Measurements from ENCODE around the gene PCDHB4. TPM values are rescaled to one million over a fixed set of nuclear protein-coding genes. Genes with fewer than 3 reads are reported as not detected.

Gene PCDHB4
- total RNA-seq = 0.14 TPM in 1 of 2 replicates, not detected in the other

GRCh38 chr5:141121563-141121962 is at the start of gene PCDHB4:
Gene PCDHB4, plus strand, starts transcription at chr5:141121818. Its CDS starts 181 bp downstream, at chr5:141121999.

DNA sequence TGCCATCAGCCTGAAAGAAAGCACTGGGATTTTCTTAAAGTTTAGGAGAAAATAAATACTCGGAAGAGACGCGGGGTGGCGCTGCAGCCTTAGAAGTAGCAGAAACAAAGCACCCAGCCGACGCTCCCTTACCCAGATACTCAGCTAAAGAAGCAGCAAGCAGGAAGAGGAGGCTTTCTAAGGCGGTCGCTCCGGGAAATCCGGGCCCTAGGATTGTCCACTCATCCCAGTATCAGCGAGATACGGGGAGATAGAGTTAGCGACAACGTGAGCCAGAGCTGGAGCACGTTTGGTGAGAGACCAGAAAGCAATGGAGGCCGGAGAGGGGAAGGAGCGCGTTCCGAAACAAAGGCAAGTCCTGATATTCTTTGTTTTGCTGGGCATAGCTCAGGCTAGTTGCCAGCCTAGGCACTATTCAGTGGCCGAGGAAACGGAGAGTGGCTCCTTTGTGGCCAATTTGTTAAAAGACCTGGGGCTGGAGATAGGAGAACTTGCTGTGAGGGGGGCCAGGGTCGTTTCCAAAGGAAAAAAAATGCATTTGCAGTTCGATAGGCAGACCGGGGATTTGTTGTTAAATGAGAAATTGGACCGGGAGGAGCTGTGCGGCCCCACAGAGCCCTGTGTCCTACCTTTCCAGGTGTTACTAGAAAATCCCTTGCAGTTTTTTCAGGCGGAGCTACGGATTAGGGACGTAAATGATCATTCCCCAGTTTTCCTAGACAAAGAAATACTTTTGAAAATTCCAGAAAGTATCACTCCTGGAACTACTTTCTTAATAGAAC is 26.9 kb upstream of the PCDHB4 start, which contains the start of gene PCDHB2:
Gene PCDHB2, plus strand, starts transcription at position 135 of the 782 bp plus-strand sequence. Its CDS starts 176 bp downstream, at position 311.

DNA sequence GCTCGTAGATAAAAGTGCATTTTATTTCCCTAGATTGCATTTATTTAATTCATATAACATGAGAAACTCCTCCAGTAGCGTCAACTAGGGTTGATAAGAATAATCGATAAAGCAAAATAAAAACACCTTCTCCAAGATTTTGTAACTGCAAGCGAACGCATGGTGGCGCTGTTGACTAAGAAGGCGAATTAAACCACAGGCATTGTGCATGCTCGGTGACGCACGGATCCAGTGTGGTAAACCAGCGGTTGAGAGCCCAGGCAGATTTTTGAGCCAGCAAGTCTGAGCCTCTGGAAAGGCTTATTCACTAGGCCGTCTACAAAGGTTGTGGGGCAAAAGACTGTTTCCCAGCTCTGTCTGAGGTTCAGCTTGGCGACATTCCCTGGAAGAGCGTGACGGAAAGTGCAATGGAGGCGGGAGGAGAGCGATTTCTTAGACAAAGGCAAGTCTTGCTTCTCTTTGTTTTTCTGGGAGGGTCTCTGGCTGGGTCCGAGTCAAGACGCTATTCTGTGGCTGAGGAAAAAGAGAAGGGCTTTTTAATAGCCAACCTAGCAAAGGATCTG is 21.3 kb upstream of the PCDHB4 start, which contains the start of gene PCDHB3:
Gene PCDHB3, plus strand, starts transcription at position 231 of the 563 bp plus-strand sequence. Its CDS starts 177 bp downstream, at position 408.

GRCh38 chr5:141135030-141135717 is 13.6 kb downstream of the PCDHB4 start, which contains the start of gene PCDHB5:
Gene PCDHB5, plus strand, starts transcription at chr5:141135206. Its CDS starts 229 bp downstream, at chr5:141135435.

GRCh38 chr5:141149812-141150211 is 28.2 kb downstream of the PCDHB4 start, which contains the start of gene PCDHB6:
Gene PCDHB6, plus strand, starts transcription at chr5:141150057. Its CDS starts 201 bp downstream, at chr5:141150258.

GRCh38 chr5:141172381-141173204 is 51.0 kb downstream of the PCDHB4 start, which contains the start of gene PCDHB7:
Gene PCDHB7, plus strand, starts transcription at chr5:141172644. Its CDS starts 192 bp downstream, at chr5:141172836.

Other genes starting within 250 kb of the PCDHB4 start
- gene PCDHA12, start 246.5 kb upstream of the PCDHB4 start, total RNA-seq = under 0.01 and 0.14 TPM in 2 replicates
- gene PCDHA13, start 239.7 kb upstream of the PCDHB4 start, total RNA-seq = not detected in 2 replicates
- gene PCDHAC1, start 195.5 kb upstream of the PCDHB4 start, total RNA-seq = under 0.01 TPM in 1 of 2 replicates, not detected in the other
- gene PCDHAC2, start 155.3 kb upstream of the PCDHB4 start, total RNA-seq = 0.14 and 0.22 TPM in 2 replicates
- gene PCDHB1, start 70.4 kb upstream of the PCDHB4 start, total RNA-seq = not detected in 2 replicates
- gene PCDHB2, start 27.2 kb upstream of the PCDHB4 start, total RNA-seq = 0.22 and 0.29 TPM in 2 replicates
- under 0.01 and 0.29 TPM in 2 replicates for gene PCDHB3, start 21.3 kb upstream of the PCDHB4 start, total RNA-seq
- 0.14 and 0.22 TPM in 2 replicates for gene PCDHB5, start 13.4 kb downstream of the PCDHB4 start, total RNA-seq
- under 0.01 and 0.14 TPM in 2 replicates for gene PCDHB6, start 28.2 kb downstream of the PCDHB4 start, total RNA-seq
- under 0.01 and 0.14 TPM in 2 replicates for gene PCDHB7, start 50.8 kb downstream of the PCDHB4 start, total RNA-seq
- gene PCDHB8, start 56.0 kb downstream of the PCDHB4 start, total RNA-seq = 0.29 TPM in 1 of 2 replicates, not detected in the other
- gene PCDHB16, start 60.6 kb downstream of the PCDHB4 start, total RNA-seq = under 0.01 and 0.14 TPM in 2 replicates
- 0.14 TPM in 1 of 2 replicates, not detected in the other for gene PCDHB9, start 65.3 kb downstream of the PCDHB4 start, total RNA-seq
- gene PCDHB10, start 70.5 kb downstream of the PCDHB4 start, total RNA-seq = 0.22 and 0.43 TPM in 2 replicates
- gene PCDHB11, start 77.8 kb downstream of the PCDHB4 start, total RNA-seq = under 0.01 and 0.29 TPM in 2 replicates
- under 0.01 TPM in 1 of 2 replicates, not detected in the other for gene PCDHB12, start 86.9 kb downstream of the PCDHB4 start, total RNA-seq
- 0.22 and 0.29 TPM in 2 replicates for gene PCDHB13, start 92.1 kb downstream of the PCDHB4 start, total RNA-seq
- gene PCDHB14, start 101.5 kb downstream of the PCDHB4 start, total RNA-seq = 0.29 and 0.44 TPM in 2 replicates
- gene PCDHB15, start 123.6 kb downstream of the PCDHB4 start, total RNA-seq = under 0.01 and 0.14 TPM in 2 replicates
- gene SLC25A2, start 182.2 kb downstream of the PCDHB4 start, total RNA-seq = 0.44 and 2.0 TPM in 2 replicates
- gene TAF7, start 199.0 kb downstream of the PCDHB4 start, total RNA-seq = 43.1 and 61.6 TPM in 2 replicates
- 0.43 and 0.88 TPM in 2 replicates for gene PCDHGA1, start 208.7 kb downstream of the PCDHB4 start, total RNA-seq
- 2.0 and 6.3 TPM in 2 replicates for gene PCDHGA2, start 216.9 kb downstream of the PCDHB4 start, total RNA-seq
- 4.0 and 5.5 TPM in 2 replicates for gene PCDHGA3, start 222.0 kb downstream of the PCDHB4 start, total RNA-seq
- 1.8 and 1.9 TPM in 2 replicates for gene PCDHGB1, start 228.3 kb downstream of the PCDHB4 start, total RNA-seq
- gene PCDHGA4, start 233.2 kb downstream of the PCDHB4 start, total RNA-seq = 5.0 and 6.1 TPM in 2 replicates
- 2.2 and 3.1 TPM in 2 replicates for gene PCDHGB2, start 238.2 kb downstream of the PCDHB4 start, total RNA-seq
- 1.5 and 1.9 TPM in 2 replicates for gene PCDHGA5, start 242.3 kb downstream of the PCDHB4 start, total RNA-seq
- gene PCDHGB3, start 248.4 kb downstream of the PCDHB4 start, total RNA-seq = 2.6 and 3.3 TPM in 2 replicates

All from placental pericyte (primary cell).